ENCODE data around the gene TRPC4.
"Not testable (repeated sequence)": the region's sequence is repeated elsewhere in the genome, so short reads cannot be mapped to it uniquely, and the experiment has no call there.

TRPC4 gene

GRCh38 chr13:37816276-37816675, 53.3 kb downstream of the TRPC4 start:
- no peak for DNase-seq

GRCh38 chr13:37811441-37811840, 58.1 kb downstream of the TRPC4 start:
- no peak for DNase-seq

- no peak for DNase-seq
Measured at GRCh38 chr13:37806666-37807065, 62.9 kb downstream of the TRPC4 start.

- no peak for DNase-seq
Measured at GRCh38 chr13:37797631-37798030, 71.9 kb downstream of the TRPC4 start.

- not testable (repeated sequence) for DNase-seq
Measured at GRCh38 chr13:37796795-37797194, 72.8 kb downstream of the TRPC4 start.

GRCh38 chr13:37795326-37795725, 74.2 kb downstream of the TRPC4 start:
- no peak for DNase-seq

GRCh38 chr13:37791699-37792098, 77.9 kb downstream of the TRPC4 start:
- DNase-seq, result no peak

GRCh38 chr13:37788346-37788745, 81.2 kb downstream of the TRPC4 start:
- DNase-seq, result no peak

GRCh38 chr13:37777676-37778075, 91.9 kb downstream of the TRPC4 start:
- no peak for DNase-seq

GRCh38 chr13:37775871-37776270, 93.7 kb downstream of the TRPC4 start:
- no peak for DNase-seq

- no peak for DNase-seq
Measured at GRCh38 chr13:37772644-37773043, 96.9 kb downstream of the TRPC4 start.

- DNase-seq, result no peak
Measured at GRCh38 chr13:37769545-37769944, 100.0 kb downstream of the TRPC4 start.

- DNase-seq, result peak in 1 of 2 experiments; percentile 7
Measured at GRCh38 chr13:37769078-37769477, 100.5 kb downstream of the TRPC4 start.

- no peak for DNase-seq
Measured at GRCh38 chr13:37766502-37766901, 103.1 kb downstream of the TRPC4 start.

- DNase-seq, result no peak
Measured at GRCh38 chr13:37755349-37755748, 114.2 kb downstream of the TRPC4 start.

- no peak for DNase-seq
Measured at GRCh38 chr13:37753776-37754175, 115.8 kb downstream of the TRPC4 start.

GRCh38 chr13:37752146-37752545, 117.4 kb downstream of the TRPC4 start:
- no peak for DNase-seq

- DNase-seq, result no peak
Measured at GRCh38 chr13:37751025-37751424, 118.5 kb downstream of the TRPC4 start.

- no peak for DNase-seq
Measured at GRCh38 chr13:37748913-37749312, 120.7 kb downstream of the TRPC4 start.

GRCh38 chr13:37747071-37747612, 122.4 kb downstream of the TRPC4 start:
- no peak for DNase-seq

- no peak for DNase-seq
Measured at GRCh38 chr13:37741536-37741935, 128.0 kb downstream of the TRPC4 start.

GRCh38 chr13:37736045-37736444, 133.5 kb downstream of the TRPC4 start:
- DNase-seq, result no peak

GRCh38 chr13:37735293-37735692, 134.3 kb downstream of the TRPC4 start:
- DNase-seq, result no peak

GRCh38 chr13:37729876-37730275, 139.7 kb downstream of the TRPC4 start:
- DNase-seq, result no peak

- no peak for DNase-seq
Measured at GRCh38 chr13:37716420-37717195, 153.0 kb downstream of the TRPC4 start.
